ENCODE data around the gene THSD7A. TPM values are rescaled to one million over a fixed set of nuclear protein-coding genes. Genes with fewer than 3 reads are reported as not detected.
A peak's percentile ranks its signal among the peaks of the same experiment; 100 is the strongest.

Gene THSD7A
- total and polyA plus RNA-seq, 5 experiments from 2014 or later = not detected

DNA sequence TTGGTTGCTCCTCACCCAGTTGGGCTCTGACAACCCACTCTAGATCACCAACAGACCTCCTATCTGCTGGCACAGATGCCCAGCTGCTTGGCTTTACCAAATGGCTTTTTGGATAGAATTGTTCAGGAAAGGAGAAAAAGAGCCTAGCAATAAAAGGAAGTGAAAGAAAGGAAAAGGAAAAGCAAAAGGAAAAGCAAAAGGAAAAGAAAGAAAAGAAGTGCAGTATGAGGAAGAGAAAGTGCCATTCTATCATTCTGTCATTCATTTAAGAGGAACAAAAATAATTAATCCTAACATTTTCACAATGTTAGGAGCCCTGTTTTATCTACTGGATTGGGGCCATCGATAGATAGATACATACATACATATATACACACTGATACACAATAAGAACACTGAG lies 353.6 kb downstream of the THSD7A start:
- POLR2A ChIA-PET = no interaction called here
- H3K9me3 Mint-ChIP-seq = peaks cover 0 to 3% (median 0%) of the 10 kb centered on the region in 9 donors
- no peak for ATAC-seq
- no peaks in the 10 kb centered on the region for H3K4me1 Mint-ChIP-seq
- H3K27me3 Mint-ChIP-seq = no peaks in the 10 kb centered on the region
- no peak for DNase-seq
- no peak overlapping the region for H3K4me3 Mint-ChIP-seq
- H3K27ac Mint-ChIP-seq = no peak overlapping the region
- no peaks in the 10 kb centered on the region for H3K36me3 Mint-ChIP-seq

DNA sequence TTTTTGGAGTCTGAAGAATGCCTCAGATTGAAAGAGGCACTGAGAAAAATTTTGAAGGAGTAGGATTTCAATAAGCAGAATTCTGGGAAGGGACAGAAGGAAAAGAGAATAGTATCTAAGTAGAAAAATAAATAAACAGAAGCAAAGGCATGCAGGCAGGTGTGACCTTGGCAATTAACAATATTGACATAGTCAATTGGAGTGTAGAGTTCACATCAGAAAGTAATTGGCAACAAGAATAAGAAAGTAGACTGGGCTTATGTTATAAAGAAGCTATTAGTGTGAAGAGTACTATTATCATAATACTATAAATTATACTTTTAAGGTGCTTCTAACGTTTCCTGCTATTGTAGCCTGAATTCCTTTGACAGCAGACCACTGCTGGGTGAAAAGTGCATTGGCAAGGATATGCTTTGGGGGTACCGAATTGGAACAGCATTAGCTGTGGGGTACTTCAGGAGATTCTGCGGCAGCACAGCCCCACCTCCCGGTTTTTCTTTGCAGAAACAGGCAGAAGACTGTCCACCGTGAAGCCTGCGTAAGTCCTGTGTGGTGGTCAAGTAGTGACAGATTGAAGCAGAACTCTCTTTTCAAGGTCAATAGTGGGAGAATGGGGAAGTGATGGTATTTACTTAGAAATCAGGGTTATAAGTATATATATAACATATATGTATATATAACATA lies 357.0 kb downstream of the THSD7A start:
- POLR2A ChIA-PET = no interaction called here
- no peak for ATAC-seq
- Mint-ChIP-seq H3K27ac (no peak overlapping the region), H3K36me3 (no peaks in the 10 kb centered on the region), H3K9me3 (peaks cover 0 to 1% (median 0%) of the 10 kb centered on the region in 9 donors), H3K4me1 (no peaks in the 10 kb centered on the region), H3K27me3 (no peaks in the 10 kb centered on the region), H3K4me3 (no peak overlapping the region)
- DNase-seq = no peak

DNA sequence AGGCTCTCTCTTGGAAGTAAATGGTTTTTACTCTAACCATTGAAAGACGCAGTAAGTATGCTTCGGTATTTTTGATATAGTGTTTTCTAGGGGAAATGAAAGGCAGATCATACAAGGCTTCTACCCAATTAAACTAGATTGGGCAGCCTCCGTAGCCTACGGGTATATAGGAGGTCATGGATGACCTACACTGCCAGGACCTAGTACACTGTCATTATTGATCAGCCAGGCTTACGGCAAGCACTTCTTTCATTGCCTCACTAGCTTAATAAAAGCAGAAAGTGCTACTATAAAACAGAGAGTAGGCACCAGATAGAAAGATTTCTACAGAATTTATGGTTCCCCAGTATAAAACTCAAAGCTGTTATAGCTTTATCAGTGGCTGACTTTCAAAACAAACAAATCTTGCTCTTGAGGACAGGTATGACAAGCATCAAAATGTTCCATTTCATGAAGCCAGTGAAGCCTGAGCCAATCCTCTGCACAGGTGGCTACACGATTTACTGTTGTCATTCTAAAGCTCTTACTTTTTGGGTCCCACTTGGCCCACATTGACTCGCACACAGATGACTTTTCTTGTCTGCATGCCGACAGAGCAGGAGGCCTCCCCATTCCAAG lies 358.1 kb downstream of the THSD7A start:
- Mint-ChIP-seq H3K4me3 (no peak overlapping the region), H3K27ac (no peak overlapping the region), H3K4me1 (no peaks in the 10 kb centered on the region), H3K9me3 (no peaks in the 10 kb centered on the region), H3K36me3 (no peaks in the 10 kb centered on the region), H3K27me3 (no peaks in the 10 kb centered on the region)
- ATAC-seq (no peak), DNase-seq (no peak)
- POLR2A ChIA-PET = no interaction called here

DNA sequence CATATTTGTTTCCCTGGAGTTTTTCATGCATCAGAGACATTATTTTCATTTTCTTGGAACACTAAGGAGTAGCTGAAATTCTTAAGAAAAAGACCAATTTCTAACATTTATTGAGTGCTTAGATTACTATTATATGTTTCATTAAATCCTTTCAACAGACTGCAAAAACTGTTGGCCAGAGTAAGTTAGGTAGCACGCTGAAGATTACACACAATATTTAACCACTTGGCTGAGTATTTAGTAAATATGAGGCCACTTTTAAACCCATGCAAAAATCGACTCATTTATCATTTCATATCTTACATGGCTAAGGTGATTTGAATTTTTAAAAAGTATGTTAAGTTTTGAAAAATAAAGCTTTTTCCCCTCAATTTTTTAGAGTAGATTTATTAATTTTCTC lies 358.8 kb downstream of the THSD7A start:
- Mint-ChIP-seq H3K9me3 (no peaks in the 10 kb centered on the region), H3K27me3 (no peaks in the 10 kb centered on the region), H3K4me3 (no peak overlapping the region), H3K4me1 (no peaks in the 10 kb centered on the region), H3K27ac (no peak overlapping the region), H3K36me3 (no peaks in the 10 kb centered on the region)
- ATAC-seq = no peak
- POLR2A ChIA-PET = no interaction called here
- no peak for DNase-seq

DNA sequence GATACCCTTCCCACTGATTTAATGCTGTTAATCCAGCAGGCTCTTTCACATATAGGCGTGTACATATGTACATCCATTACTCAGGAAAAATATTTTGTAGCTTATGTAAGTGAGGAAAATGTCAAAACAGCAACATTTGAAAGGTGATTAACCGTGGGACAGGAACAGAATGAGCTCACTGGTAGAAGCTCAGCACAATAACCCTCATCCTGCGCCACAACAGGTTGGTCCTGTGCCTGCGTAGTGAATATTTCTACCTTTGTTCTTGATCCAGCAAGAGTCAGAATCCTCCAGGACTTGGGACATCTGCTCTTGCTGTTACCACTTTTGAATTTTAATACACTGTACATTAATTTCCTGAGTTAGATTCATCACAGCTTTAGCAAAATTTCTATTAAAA lies 359.4 kb downstream of the THSD7A start:
- H3K9me3 Mint-ChIP-seq = no peaks in the 10 kb centered on the region
- POLR2A ChIA-PET = no interaction called here
- H3K4me3 Mint-ChIP-seq = no peak overlapping the region
- no peak for ATAC-seq
- DNase-seq = no peak
- no peak overlapping the region for H3K27ac Mint-ChIP-seq
- H3K27me3 Mint-ChIP-seq = no peaks in the 10 kb centered on the region
- H3K36me3 Mint-ChIP-seq = no peaks in the 10 kb centered on the region
- H3K4me1 Mint-ChIP-seq = no peaks in the 10 kb centered on the region

DNA sequence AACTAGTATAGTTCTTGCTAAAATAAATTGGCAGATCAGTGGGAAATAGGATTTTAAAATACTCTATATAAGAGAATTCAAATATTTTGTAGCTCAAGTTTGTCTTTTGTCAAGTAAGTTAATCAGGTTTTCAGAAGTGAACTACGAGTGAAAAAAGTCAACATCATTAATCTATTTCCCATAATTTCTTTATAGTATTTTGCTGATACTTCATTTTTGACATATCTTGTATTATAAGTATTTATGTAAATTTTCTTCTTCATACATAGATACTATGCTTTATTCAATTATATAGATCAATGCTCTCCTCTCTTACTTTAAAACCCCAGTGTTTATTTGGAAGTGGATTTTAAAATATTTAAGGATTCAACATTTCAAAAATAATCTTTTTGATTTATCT lies 360.7 kb downstream of the THSD7A start:
- no peak overlapping the region for H3K4me3 Mint-ChIP-seq

DNA sequence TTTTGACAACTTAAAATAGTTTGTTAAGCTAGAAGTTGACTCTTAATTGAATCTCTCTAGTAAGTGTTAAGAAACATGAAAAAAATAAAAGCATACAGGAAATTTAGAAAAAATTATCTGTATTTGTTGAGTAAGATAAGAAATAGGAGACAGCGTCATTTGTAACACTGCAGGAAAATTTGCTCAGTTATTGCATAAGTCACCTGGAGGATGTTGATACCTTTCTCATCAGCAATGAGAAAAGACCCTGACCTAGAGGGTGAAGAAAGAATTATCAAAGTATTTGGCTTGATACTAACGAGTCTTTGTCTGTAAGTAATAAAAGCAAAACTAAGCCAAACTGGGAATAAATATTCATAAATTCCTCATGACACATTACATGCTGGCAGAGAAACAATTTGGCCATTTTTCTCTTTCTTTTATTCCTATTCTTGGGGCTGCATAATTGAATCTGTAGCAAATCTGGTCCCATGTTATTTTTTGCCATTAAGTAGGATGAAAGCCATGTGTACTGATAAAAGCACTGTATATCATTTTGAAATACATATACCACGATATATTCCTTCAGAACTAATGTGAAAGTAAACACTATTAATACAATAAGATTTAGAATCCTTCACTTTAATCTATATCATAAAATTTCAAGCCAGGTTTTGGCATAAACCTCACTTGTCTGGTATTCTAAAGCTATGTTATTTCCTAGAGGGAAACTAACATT lies 362.8 kb downstream of the THSD7A start:
- no peak overlapping the region for H3K27ac Mint-ChIP-seq
- no peaks in the 10 kb centered on the region for H3K27me3 Mint-ChIP-seq
- ATAC-seq (no peak), DNase-seq (no peak)
- H3K4me3 Mint-ChIP-seq = no peak overlapping the region
- POLR2A ChIA-PET = no interaction called here
- no peaks in the 10 kb centered on the region for H3K9me3 Mint-ChIP-seq
- no peaks in the 10 kb centered on the region for H3K36me3 Mint-ChIP-seq
- H3K4me1 Mint-ChIP-seq = no peaks in the 10 kb centered on the region

More for the DNA sequence above, 360.7 kb downstream of the THSD7A start:
- Mint-ChIP-seq H3K4me1 (no peaks in the 10 kb centered on the region), H3K27ac (no peak overlapping the region), H3K9me3 (no peaks in the 10 kb centered on the region), H3K27me3 (no peaks in the 10 kb centered on the region), H3K36me3 (no peaks in the 10 kb centered on the region)
- no peak for DNase-seq
- no peak for ATAC-seq
- POLR2A ChIA-PET = no interaction called here

DNA sequence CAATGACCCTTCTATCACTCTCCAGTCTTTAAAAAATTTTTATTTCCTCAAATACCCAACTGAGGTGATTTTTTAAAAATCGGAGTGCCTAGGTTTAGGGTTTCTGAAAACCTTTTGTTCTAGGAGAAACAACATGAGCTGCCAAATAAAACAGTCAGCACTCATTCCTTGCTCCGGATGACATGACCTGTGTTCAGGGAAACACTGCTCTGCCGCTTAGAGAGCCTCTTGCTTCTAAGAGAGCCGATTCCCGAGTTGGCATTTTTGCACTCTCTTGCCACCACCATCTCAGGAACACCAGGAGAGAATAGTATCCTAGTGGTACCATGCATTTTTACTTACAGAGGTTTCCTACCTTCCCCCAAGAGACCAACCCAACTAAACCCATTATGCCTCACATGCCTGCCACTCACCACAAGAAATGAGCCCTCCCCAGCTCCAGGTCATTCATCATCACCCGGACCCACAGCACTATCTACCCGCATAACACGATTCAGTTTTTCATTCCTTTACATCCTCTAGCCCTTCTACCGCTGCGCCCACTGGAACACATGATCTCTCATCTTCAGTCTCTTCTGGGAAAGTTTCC lies 365.4 kb downstream of the THSD7A start:
- POLR2A ChIA-PET = no interaction called here
- Mint-ChIP-seq H3K4me3 (no peak overlapping the region), H3K27ac (peak overlapping the region in 1 of 10 donors; percentile 11), H3K4me1 (no peaks in the 10 kb centered on the region), H3K36me3 (no peaks in the 10 kb centered on the region), H3K9me3 (no peaks in the 10 kb centered on the region), H3K27me3 (no peaks in the 10 kb centered on the region)
- DNase-seq (no peak), ATAC-seq (peak in 1 of 2 donors; percentile 16)

DNA sequence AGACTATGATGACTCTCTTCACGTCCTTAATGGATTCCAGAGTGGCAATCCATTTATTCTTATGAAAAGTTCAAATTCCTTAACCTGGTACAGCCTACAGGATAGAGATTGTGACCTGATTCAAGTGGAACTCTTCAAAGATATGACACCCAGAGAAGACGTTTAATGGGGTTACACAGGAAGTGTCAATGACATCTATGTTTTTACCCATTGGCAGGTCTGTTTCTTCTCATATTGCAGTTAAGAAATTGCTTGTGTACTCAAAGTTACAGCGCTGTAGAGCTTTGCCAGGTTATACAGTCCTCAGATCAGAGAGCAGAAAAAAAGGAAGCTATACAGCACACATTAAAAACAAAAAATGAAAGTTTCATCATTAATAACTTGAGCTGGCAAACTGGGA lies 367.4 kb downstream of the THSD7A start:
- no peaks in the 10 kb centered on the region for H3K36me3 Mint-ChIP-seq
- no peaks in the 10 kb centered on the region for H3K27me3 Mint-ChIP-seq
- ATAC-seq = no peak
- no peak overlapping the region for H3K4me3 Mint-ChIP-seq
- no peak for DNase-seq
- no peaks in the 10 kb centered on the region for H3K9me3 Mint-ChIP-seq
- no peak overlapping the region for H3K27ac Mint-ChIP-seq
- POLR2A ChIA-PET = no interaction called here
- H3K4me1 Mint-ChIP-seq = no peaks in the 10 kb centered on the region

DNA sequence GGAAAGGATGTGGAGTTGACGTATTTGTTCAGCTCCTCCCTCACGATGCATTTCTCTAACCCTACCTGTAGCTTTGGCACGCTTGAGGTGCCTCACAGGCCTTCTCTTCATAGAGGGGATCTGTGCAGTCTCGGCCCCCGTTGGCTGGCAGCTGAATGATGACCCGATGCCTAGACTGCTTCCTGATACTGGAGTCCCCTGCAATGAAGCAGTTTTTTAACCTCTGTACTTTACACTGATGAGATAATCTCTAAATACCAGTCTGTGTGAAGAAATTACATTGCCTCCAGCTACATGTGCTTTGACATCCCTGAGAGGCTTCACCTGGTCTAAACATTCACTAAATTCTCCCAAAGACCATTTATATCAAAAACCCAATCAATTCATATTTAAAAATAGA lies 370.1 kb downstream of the THSD7A start:
- DNase-seq (no peak), ATAC-seq (no peak)
- POLR2A ChIA-PET = no interaction called here
- H3K36me3 Mint-ChIP-seq = no peaks in the 10 kb centered on the region
- H3K9me3 Mint-ChIP-seq = no peaks in the 10 kb centered on the region
- peak overlapping the region in 1 of 10 donors; percentile 5 for H3K27ac Mint-ChIP-seq
- no peak overlapping the region for H3K4me3 Mint-ChIP-seq
- no peaks in the 10 kb centered on the region for H3K27me3 Mint-ChIP-seq
- H3K4me1 Mint-ChIP-seq = no peaks in the 10 kb centered on the region

DNA sequence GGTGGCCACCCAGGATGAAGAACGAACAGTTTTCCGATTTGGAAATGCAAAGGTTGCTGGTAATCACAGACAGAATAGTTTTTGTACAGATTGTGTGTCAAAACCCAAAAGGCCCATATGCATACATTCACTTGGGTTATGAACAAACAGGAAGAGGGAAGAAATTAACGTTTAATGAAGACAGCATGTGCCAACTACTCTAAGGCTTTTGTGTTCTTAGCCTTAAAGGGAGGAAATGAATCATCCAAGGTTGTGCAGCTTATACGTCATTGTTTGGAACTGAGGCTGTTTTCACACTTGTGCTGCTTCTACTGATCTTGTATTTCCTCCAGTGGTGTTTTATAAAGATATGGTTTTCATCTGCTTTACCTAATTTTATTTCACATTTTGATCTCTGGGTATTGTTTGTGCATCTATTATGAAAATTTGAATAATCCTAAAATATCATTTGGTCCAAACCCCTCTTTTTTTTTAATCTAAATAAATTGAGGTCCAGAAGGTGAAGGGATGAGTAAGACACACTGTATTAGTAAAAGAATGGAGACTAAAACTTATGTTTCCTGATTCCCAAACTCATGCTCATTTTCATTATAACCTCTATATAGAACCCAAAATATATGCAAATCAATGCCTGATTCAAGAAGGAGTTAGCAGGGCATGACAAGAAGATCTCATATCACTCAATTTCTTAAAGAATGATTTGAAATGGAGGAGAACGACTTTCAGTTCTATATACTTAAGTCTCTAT lies 373.1 kb downstream of the THSD7A start:
- H3K27ac Mint-ChIP-seq = no peak overlapping the region
- POLR2A ChIA-PET = no interaction called here

DNA sequence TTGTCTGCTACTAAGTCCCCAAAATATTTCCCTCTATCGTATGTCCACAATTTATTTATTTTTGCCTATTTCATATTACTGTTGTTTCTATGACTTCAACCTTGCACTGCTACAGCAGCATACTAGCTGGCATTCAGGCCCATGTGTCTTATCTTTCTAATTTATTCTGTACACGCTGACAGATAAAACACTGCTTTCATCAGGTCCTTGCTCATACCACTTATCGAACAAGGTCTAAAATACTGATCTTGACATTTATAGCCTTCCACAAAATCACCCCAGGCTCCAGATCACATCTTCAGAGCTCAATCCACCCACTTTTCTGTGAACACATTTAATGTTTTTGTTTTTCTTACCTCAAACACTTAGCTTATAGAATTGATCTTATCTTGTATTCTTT lies 374.6 kb downstream of the THSD7A start:
- Mint-ChIP-seq H3K27ac (no peak overlapping the region), H3K27me3 (no peaks in the 10 kb centered on the region), H3K9me3 (no peaks in the 10 kb centered on the region), H3K4me1 (no peaks in the 10 kb centered on the region), H3K4me3 (no peak overlapping the region), H3K36me3 (no peaks in the 10 kb centered on the region)
- ATAC-seq (no peak), DNase-seq (no peak)
- POLR2A ChIA-PET = no interaction called here

More for the DNA sequence above, 373.1 kb downstream of the THSD7A start:
- H3K4me3 Mint-ChIP-seq = no peak overlapping the region
- DNase-seq (no peak), ATAC-seq (no peak)
- H3K36me3 Mint-ChIP-seq = no peaks in the 10 kb centered on the region
- no peaks in the 10 kb centered on the region for H3K9me3 Mint-ChIP-seq
- no peaks in the 10 kb centered on the region for H3K27me3 Mint-ChIP-seq
- H3K4me1 Mint-ChIP-seq = no peaks in the 10 kb centered on the region

DNA sequence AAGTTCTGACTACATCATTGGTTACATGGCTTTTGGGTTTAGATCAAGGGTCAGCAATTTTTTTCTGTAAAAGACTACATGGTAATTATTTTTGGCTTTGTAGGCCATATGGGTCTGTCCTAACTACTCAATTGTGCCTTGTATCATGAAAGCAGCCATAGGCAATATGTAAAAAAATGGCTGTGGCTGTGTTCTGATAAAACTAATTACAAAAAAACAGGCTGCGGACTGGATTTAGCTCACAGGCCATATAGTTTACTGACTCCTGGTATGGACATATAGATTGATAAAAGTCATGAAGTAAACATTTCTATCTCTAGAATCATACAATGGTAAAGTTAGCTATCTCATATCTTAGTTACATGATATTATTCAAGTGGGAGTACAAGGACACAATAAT lies 375.4 kb downstream of the THSD7A start:
- POLR2A ChIA-PET = no interaction called here
- no peak overlapping the region for H3K4me3 Mint-ChIP-seq
- no peaks in the 10 kb centered on the region for H3K9me3 Mint-ChIP-seq
- ATAC-seq = no peak
- no peaks in the 10 kb centered on the region for H3K4me1 Mint-ChIP-seq
- H3K27me3 Mint-ChIP-seq = no peaks in the 10 kb centered on the region
- H3K27ac Mint-ChIP-seq = no peak overlapping the region
- H3K36me3 Mint-ChIP-seq = no peaks in the 10 kb centered on the region
- DNase-seq = no peak
